ENCODE data around the gene ZC3H18.

The ZC3H18 gene

GRCh38 chr16:88623858-88624257 is 53.7 kb downstream of the ZC3H18 start:
- TF ChIP-seq EZH2 (optimal IDR thresholded peaks at IDR 0.05; ENCODE audit: low read depth, low read length), result no peak
- no peaks in the 10 kb centered on the region for H3K4me1 ChIP-seq (ENCODE audit: low read length)
- no peaks in the 10 kb centered on the region for H3K9me2 ChIP-seq (replicated peaks; ENCODE audit: insufficient read depth, low read length)
- no peak for DNase-seq
- no peaks in the 10 kb centered on the region for H3K27me3 ChIP-seq (replicated peaks; ENCODE audit: insufficient read depth, low read length)
- H3K4me3 ChIP-seq (ENCODE audit: low read length), result no peak overlapping the region
- no peak overlapping the region for H2AFZ ChIP-seq (ENCODE audit: low read length)
- no peaks in the 10 kb centered on the region for H3K36me3 ChIP-seq (replicated peaks; ENCODE audit: insufficient read depth, low read length)
- H3K9me3 ChIP-seq (replicated peaks; ENCODE audit: insufficient read depth, low read length), result no peaks in the 10 kb centered on the region
- no peak overlapping the region for H3K4me2 ChIP-seq (ENCODE audit: low read depth, low read length)
- H3K79me2 ChIP-seq (ENCODE audit: low read length), result no peaks in the 10 kb centered on the region
- H3K9ac ChIP-seq (ENCODE audit: low read length), result no peak overlapping the region
- H3F3A ChIP-seq (ENCODE audit: insufficient read depth, low read length), result no peaks in the 10 kb centered on the region
- no peak overlapping the region for H3K27ac ChIP-seq (ENCODE audit: low read length)
- H4K20me1 ChIP-seq (ENCODE audit: insufficient read depth, low read length), result no peaks in the 10 kb centered on the region

DNA sequence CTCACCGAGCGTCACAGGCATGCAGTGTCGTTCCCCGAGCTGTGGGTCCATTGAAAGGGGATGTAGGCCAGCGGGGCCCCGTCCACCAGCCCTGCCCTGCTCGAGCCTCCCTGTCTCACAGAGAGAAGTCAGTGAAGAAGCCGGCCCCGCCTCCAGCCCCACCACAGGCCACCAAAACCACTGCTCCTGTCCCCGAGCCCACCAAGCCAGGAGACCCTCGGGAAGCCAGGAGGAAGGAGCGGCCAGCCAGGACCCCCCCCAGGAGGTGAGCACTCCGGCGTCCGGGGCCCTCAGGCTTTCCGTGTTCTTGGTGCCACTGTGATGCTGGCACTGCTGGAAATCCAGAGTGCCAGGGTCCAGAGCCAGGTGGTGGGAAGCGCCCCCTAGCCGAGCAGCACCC is 54.3 kb downstream of the ZC3H18 start:
- no peaks in the 10 kb centered on the region for H3K36me3 ChIP-seq (replicated peaks; ENCODE audit: insufficient read depth, low read length)

GRCh38 chr16:88624977-88625576 is 54.9 kb downstream of the ZC3H18 start:
- Histone ChIP-seq H3K36me3 (replicated peaks; ENCODE audit: insufficient read depth, low read length) (no peaks in the 10 kb centered on the region), H3K9me2 (replicated peaks; ENCODE audit: insufficient read depth, low read length) (no peaks in the 10 kb centered on the region), H3K9me3 (replicated peaks; ENCODE audit: insufficient read depth, low read length) (no peaks in the 10 kb centered on the region), H4K20me1 (ENCODE audit: insufficient read depth, low read length) (no peaks in the 10 kb centered on the region), H3K79me2 (ENCODE audit: low read length) (no peaks in the 10 kb centered on the region), H3K4me1 (ENCODE audit: low read length) (no peaks in the 10 kb centered on the region), H3K27ac (ENCODE audit: low read length) (no peak overlapping the region), H3K4me2 (ENCODE audit: low read depth, low read length) (no peak overlapping the region), H3F3A (ENCODE audit: insufficient read depth, low read length) (no peaks in the 10 kb centered on the region), H3K4me3 (ENCODE audit: low read length) (no peak overlapping the region), H3K27me3 (replicated peaks; ENCODE audit: insufficient read depth, low read length) (no peaks in the 10 kb centered on the region), H2AFZ (ENCODE audit: low read length) (no peak overlapping the region), H3K9ac (ENCODE audit: low read length) (no peak overlapping the region)
- DNase-seq, result no peak
- TF ChIP-seq CTCF (IDR thresholded peaks at IDR 0.05; ENCODE audit: low read length) (no peak), EZH2 (optimal IDR thresholded peaks at IDR 0.05; ENCODE audit: low read depth, low read length) (no peak), EZH2phosphoT487 (IDR thresholded peaks at IDR 0.05; ENCODE audit: low read length) (no peak)

More for the DNA sequence above, 54.3 kb downstream of the ZC3H18 start:
- H3K27ac ChIP-seq (ENCODE audit: low read length), result no peak overlapping the region
- no peaks in the 10 kb centered on the region for H3K9me2 ChIP-seq (replicated peaks; ENCODE audit: insufficient read depth, low read length)
- DNase-seq, result no peak
- no peak for TF ChIP-seq CTCF (IDR thresholded peaks at IDR 0.05; ENCODE audit: low read length)
- no peak overlapping the region for H3K4me2 ChIP-seq (ENCODE audit: low read depth, low read length)
- no peaks in the 10 kb centered on the region for H3K4me1 ChIP-seq (ENCODE audit: low read length)
- H3K9me3 ChIP-seq (replicated peaks; ENCODE audit: insufficient read depth, low read length), result no peaks in the 10 kb centered on the region
- H3K27me3 ChIP-seq (replicated peaks; ENCODE audit: insufficient read depth, low read length), result no peaks in the 10 kb centered on the region
- H3F3A ChIP-seq (ENCODE audit: insufficient read depth, low read length), result no peaks in the 10 kb centered on the region
- H4K20me1 ChIP-seq (ENCODE audit: insufficient read depth, low read length), result no peaks in the 10 kb centered on the region
- no peaks in the 10 kb centered on the region for H3K79me2 ChIP-seq (ENCODE audit: low read length)
- H3K9ac ChIP-seq (ENCODE audit: low read length), result no peak overlapping the region
- no peak overlapping the region for H3K4me3 ChIP-seq (ENCODE audit: low read length)
- H2AFZ ChIP-seq (ENCODE audit: low read length), result no peak overlapping the region

DNA sequence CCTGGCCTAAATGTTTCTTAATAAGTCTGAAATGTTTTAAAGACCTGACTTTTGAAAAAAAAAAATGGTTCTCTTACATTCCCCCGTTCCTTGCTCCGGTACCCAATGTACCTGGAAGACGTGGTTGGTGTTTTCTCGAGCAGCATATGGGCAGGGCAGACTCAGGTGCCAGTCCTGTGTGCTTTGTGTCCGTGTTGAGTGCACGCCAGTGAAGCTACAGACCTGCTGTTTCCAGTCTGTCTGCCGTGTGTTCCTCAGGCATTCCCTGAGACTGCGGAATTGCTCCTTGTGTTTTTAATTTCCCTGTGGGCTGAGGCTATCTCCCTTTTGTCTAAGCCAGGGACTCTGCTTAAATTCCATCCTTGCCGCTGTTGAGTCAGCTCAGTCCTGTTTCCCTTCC is 56.4 kb downstream of the ZC3H18 start:
- Histone ChIP-seq H3K27me3 (replicated peaks; ENCODE audit: insufficient read depth, low read length) (no peaks in the 10 kb centered on the region), H3K79me2 (ENCODE audit: low read length) (no peaks in the 10 kb centered on the region), H3K9me3 (replicated peaks; ENCODE audit: insufficient read depth, low read length) (no peaks in the 10 kb centered on the region), H3K27ac (ENCODE audit: low read length) (no peak overlapping the region), H3K4me1 (ENCODE audit: low read length) (no peaks in the 10 kb centered on the region), H3K36me3 (replicated peaks; ENCODE audit: insufficient read depth, low read length) (no peaks in the 10 kb centered on the region), H3K4me2 (ENCODE audit: low read depth, low read length) (no peak overlapping the region), H3F3A (ENCODE audit: insufficient read depth, low read length) (no peaks in the 10 kb centered on the region), H3K9me2 (replicated peaks; ENCODE audit: insufficient read depth, low read length) (no peaks in the 10 kb centered on the region), H2AFZ (ENCODE audit: low read length) (no peak overlapping the region), H4K20me1 (ENCODE audit: insufficient read depth, low read length) (no peaks in the 10 kb centered on the region), H3K4me3 (ENCODE audit: low read length) (no peak overlapping the region), H3K9ac (ENCODE audit: low read length) (no peak overlapping the region)
- DNase-seq, result no peak
- TF ChIP-seq CTCF (IDR thresholded peaks at IDR 0.05; ENCODE audit: low read length) (no peak), EZH2phosphoT487 (IDR thresholded peaks at IDR 0.05; ENCODE audit: low read length) (no peak)

All from MM.1S (cell line).